ENCODE data around the gene HLA-DOA.
A peak's percentile ranks its signal among the peaks of the same experiment; 100 is the strongest.

The HLA-DOA gene

DNA sequence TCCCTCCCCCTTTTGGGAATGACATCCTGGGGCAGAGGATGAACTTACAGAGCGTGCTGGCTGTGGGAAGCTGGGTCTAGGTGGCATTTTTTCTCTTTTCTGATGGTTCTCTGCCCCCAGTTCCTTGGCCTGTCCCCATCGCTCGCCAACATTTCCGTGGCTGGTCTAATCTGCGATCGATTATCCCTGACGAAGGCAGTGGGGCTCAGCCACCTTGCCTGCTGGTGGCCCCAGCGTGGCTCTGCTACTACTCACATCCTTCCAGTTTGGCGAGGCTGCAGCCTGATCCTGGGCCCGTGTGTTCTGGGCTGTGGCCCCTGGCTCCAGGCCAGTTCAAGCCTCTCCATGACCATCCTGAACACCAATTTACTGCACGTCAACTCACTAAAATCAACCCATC lies 6.4 kb upstream of the HLA-DOA start:
- no peak for DNase-seq

DNA sequence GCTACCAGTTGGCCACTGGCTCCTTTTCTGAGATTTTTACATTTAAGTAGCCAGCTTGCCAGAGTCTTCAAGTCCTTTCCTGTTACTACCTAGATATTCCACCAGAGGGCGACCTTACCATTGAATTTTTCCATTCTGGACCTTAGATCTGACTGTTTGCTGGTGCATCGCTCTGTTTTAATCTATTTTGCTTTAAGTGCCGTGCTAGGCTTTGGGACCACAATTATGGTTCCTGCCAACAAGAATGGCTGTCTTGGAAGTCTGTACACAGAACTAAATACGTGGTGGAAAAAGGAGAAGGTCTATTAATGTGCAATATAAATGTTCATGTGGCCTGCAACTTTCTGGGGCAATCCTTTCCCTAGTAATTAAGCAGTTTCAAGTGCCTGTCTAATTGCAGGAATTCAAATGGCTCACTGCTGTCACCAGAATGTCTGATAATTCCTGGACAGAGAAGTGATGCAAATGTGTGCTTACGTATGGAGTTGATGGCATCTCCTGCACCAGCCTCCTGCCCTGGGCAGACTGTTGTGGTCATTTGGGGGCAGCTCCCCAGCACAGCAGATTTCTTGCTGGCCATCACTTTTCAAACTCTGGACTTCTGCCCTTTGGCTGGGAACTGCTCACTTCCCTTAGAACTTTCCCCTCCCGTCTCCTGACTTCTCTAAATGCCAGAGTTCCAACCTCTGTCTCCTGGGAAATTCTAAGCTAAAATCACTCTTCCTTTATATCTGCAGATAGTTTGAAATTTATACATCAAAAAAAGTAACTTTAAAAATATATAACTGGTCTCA lies 5.6 kb upstream of the HLA-DOA start:
- peak; percentile 47 to 68 for DNase-seq

DNA sequence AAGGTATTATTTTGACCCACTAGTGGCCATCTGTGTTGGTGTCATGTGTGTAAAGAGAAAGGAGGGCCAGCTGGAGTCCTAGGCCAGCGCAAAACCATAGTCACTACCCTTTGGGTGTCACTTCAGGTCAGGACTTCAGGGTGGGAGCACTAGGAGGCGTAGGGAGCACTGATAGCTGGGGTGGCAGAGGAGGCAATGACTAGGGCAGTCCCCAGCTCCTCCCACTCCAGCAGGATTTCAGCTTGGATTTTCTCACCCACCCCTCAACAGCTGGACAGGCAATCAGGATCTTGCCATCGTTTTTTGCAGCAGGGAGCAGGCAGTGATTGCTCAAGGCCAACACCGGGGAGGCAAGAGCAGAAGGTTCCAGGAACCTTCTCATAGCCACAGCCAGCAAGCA lies 4.2 kb upstream of the HLA-DOA start:
- no peak for DNase-seq

DNA sequence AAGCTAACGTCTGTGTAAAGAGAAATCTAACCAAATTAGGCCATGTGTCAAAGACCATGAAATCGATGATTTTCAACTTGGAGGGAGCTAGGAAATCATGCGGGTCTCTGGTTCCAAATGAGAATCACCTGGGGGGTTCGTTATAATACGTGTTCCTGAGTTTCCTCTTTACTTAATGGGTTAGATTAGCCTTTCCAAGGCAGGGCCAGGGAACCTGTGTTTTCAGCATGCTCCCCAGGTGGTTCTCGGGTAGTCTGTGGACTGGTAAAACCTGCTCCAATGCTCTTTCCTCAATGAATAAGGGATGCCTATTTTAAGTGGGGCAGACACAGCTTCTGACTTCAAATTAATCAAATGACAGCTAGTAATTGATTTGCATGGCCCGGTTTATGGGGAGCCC lies 965 bp upstream of the HLA-DOA start:
- DNase-seq: no peak

DNA sequence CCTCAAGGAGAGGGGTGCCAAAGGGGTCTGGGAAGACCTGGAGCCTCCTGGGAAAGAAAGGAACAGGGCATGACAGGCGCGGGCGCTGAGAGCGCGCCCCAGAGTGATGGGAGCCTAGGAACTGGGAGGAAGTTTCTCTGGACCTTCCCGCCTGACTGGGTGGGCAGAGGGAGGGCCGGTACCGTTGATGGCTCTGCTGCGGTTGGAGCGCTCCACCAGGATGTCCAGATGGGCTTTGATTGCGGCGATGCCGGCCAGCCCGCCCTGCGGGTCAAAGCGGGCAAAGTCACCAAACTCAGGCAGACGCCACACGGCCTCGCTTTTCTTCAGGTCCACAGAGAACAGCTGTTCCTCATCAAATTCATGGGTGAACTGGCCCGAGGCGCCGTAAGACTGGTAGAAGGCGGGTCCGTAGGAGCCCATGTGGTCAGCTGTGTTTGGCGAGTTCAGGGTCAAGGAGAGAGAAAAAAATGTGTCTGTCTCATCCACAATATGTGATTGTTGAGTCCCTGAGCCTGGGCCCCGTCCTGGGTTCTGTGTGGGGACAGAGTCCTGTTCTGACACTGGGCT lies 1.5 kb downstream of the HLA-DOA start:
- DNase-seq: no peak

DNA sequence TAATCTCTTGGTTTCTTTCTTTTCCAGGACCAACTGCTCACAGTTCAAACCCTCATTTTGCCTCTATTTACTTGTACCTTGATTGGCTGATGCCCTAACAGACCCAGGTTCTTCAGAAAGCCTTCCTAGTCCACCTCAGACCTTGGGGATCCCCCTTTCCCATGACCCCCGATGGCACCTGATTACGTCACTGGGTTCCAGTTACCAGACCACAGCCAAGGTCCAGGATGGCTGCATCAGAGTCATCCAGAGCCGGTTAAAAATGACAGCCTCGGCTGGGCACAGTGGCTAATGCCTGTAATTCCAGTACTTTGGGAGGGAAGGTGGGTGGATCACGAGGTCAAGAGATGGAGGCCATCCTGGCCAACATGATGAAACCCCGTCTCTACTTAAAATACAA lies 4.5 kb downstream of the HLA-DOA start:
- DNase-seq: no peak

DNA sequence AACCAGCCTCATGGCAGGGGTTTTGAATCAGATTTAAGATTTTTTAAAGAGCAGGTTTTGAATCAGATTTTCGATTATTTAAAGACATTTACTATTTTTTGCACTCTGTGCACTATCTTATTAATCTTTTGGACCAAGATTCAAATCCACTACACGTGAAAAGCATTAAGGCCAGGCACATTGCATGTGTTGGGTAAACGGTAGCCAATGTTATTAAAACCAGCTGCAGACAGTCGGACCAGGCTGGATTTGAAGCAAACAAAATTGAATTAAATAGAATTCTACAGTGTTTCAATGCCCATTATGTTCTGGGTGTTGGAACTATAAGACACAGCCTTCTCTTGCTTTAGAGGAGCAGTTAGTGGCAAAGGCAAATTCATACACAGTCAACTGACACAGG lies 7.7 kb downstream of the HLA-DOA start:
- DNase-seq: no peak

DNA sequence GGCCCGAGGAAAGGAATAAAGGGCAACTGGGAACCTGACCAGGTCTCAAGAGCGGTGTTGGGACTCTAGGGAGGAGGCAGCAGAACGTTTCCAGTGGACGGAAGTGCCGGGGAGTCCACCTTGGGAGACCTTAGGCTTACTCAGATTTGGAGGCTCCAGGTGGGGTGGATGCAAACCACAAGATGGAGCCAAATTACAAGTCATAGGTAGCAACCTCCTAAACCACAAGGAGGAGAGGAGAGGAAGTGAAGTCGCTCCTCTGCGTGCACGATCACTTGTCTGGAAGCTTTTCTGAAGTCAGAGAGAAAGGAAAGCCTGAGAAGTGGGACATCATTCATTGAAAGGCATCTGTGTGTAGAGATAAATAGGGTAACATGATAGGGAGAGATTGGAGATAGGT lies 9.3 kb downstream of the HLA-DOA start:
- no peak for DNase-seq

DNA sequence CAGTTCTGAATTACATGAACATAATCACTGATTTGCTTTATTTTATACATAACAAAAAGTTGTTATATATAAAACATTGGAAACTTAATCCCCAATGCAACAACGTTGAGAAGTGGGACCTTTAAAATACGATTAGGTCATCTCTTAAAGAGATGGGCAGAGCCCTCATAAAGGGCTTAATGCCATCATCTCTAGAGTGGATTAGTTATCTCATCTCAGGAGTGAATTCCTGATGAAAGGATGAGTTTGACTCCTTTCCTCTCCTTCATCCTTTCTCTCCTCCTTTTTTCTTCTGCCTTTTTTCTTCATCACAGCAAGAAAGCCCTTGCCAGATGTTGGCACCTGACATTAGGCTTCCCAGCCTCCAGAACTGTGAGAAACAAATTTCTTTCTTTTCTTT lies 13.9 kb downstream of the HLA-DOA start:
- DNase-seq: no peak

DNA sequence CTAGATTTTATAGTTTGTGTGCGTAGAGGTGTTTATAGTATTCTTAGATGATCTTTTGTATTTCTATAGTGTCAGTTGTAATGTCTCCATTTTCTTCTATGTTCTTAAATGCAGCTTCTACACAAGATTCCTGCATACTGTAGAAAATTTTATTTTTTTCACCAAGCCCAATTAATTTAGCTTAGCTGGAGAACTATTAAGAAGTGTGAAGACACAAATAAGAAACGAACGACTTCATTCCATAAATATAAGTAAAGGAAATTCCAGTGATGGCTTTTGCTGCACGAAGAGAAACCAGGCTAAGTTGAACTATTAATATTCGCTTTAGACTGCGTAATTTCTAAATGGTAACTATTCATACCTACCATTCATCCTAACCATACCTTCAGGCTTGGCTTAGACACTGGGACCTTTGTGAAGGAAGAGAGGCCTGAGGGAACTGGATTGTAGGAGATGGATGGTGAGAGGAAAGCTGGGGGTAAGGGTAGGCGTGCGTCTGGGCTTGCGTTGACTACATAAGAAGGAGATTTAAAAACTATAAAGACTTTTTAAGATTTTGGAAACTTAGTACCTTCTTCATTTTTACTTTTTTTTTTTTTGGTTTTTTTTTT lies 15.9 kb downstream of the HLA-DOA start:
- no peak for DNase-seq

DNA sequence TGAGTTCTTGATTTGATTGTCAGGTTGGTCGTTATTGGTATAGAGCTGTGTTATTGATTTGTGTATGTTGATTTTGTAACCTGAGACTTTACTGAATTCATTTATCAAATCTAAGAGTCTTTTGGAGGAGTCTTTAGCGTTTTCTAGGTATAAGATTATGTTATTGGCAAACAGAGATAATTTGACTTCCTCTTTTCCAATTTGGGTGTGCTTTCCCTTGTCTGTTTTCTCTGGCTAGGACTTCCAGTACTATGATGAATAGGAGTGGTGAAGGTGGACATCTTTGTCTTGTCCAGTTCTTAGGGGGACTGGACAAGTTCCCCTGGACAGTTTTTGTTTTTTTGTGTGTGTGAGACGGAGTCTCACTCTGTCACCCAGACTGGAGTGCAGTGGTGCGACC lies 17.4 kb downstream of the HLA-DOA start:
- no peak for DNase-seq

DNA sequence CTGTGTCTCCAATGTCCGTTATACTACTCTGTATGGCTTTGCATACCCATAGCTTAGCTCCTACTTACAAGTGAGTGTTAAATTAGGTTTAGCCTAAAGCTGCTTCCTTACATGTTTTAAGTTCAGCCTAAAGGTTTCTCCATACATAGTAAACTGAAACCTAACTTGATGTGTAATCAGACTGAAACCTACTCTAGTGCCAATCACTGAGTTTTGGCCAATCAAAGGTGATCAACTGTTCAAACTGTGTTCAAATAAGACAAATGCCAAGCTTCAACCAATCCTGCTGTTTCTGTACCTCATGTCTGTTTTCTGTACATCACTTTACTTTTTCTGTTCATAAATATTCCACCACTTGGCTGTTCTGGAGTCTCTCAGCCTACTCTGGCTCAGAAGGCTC lies 20.0 kb downstream of the HLA-DOA start:
- no peak for DNase-seq

DNA sequence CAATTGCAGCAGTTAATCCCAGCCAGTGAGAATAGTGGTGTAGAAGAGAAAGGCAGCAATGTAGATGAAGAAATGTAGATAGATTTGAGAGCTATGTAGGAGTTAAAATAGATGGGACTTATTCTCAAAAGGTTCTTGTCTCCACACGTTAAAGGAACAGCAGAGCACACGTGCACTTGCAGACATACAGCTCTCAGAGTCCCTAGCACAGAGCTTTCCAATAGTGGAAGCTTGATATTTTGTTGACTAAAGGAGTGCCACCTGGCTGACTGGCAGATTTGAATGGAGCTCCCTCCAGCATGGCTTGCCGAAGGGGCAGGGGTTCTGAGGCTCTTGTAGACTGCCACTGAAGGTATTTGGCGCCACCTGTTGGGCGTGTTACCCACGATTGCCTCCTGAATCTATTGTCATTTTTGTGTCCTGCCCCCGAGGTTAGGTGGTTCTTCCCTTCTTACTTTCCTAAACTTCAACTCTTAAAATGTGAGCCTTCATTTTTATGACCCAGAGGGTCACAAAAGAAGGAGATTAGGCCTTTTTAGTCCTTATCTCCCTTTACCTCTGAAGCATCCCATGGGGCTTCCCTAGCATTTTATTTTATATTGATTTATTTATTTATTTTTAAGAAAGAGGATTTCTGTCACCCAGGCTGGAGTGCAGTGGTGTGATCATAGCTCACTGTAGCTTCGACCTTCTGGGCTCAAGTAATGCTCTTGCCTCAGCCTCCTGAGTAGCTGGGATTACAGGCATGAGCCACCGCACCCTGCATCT lies 24.6 kb downstream of the HLA-DOA start:
- peak; percentile 93 for DNase-seq

DNA sequence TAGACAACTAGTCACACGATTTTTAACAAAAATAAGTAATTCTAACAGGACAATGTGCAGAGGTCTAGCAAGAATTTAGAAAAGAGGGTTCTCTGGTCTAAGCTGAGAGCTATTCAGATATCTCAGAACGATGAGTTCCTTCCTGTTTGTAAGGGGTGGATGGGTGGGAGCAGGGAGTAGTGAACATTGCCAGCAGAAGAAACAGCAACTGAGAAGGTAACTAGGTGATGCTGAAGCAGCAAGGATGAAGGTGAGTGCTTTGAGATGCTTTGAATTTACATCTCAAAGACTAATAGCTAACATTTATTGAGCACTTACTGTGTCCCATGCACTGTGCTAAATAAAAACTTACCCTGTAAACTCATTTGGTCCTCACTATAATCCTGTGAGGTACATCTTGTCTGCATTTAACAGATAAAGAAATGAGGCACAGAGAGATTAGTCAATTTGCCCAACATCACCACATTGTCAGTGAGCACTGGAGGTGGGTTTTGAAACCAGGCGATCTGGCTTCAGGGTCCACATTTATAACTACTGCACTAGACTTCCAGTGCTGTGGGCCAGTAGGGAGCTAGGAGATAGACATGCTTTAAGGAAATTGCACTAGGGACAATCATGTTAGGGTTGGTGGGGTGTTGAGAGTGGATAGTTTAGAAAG lies 25.3 kb downstream of the HLA-DOA start:
- no peak for DNase-seq

DNA sequence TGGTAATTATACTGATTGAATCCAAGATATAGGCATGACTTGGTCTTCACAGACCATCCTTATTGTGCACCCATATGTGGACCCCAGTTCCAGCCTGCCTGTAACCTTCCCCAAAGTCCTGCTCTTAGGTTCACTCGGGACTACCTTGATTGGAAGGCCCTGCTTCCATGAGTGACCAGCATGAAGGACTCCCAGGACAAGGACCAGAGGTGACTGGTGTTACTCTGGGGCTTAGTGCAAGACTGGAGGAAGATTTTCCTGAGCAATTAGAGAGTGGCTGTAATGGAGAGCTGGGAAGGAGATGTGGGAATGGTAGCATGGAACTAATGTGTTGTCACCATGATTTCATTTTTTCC lies 25.9 kb downstream of the HLA-DOA start:
- DNase-seq: no peak

DNA sequence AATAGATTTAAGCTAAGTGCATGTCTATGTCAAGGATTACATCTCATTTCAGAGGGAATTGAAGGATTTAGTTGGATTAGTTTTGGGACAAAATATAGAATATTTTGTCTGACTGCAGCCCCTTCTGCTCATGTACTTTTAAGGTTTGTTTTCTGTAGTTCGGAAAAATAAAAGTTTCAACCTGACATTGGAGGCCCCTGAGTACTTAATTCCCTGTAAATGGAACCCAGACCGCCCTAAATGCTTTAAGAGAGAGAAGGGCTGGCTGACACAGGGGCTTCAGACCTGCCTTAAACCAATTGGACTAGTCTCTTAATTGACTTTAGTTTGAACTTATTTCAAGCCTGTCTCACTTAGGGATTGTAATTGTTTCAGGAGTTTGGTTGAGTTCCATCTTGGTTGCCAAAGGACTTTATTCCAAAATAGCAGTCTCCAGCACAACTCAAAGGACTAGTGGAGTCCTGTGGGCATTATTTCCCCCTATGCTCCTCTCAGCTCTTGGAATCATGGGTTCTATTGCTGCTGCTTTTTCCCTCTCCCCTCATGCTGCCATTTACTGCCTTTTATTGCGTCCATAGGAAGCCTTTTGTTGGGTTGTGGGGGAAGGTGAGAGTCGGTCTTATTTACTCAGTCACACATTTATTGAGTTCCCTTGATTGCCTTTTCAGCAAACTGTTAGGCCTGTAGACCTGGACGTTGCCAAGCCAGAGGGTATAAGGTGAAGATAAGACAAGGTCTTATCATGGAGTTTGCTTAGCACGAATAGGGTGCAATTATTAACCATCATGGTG lies 26.5 kb downstream of the HLA-DOA start:
- DNase-seq: peak in 1 of 2 experiments; percentile 9

DNA sequence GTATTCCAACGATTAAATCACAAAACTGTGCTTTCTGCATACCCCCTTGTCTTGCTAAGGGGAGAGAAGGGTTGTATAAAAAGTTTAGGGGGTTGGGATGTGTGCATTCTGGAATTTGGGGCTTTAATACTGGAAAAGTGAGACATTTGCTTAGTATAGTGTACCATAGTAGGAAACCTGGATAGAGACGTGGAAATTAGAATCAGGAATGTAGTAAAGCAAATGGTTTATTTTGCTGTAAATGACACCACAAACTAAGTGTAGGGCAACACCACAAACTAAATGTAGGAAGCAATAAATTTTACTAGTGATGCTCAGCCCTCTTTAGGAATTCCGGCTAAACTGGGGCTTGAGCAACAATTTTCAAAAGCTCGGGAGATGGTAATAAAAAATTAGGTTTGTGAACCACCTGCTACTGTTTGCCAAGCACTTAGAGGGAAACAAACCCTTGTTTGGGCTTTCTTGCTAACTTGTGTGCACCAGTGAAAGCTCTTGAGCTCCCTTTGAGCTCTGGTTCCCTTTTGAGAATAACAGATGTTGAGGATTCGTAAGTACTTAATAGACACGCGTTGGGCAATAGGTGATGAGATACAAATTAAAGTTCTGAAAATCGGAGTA lies 27.2 kb downstream of the HLA-DOA start:
- DNase-seq: peak in 1 of 2 experiments; percentile 44

DNA sequence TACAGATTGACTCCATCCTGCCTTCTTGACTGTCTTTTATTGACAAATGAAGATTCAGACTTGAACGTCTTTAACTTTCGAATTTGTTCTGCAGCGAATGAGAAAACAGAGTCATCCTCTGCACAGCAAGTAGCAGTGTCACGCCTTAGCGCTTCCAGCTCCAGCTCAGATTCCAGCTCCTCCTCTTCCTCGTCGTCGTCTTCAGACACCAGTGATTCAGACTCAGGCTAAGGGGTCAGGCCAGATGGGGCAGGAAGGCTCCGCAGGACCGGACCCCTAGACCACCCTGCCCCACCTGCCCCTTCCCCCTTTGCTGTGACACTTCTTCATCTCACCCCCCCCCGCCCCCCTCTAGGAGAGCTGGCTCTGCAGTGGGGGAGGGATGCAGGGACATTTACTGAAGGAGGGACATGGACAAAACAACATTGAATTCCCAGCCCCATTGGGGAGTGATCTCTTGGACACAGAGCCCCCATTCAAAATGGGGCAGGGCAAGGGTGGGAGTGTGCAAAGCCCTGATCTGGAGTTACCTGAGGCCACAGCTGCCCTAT lies 28.8 kb downstream of the HLA-DOA start:
- DNase-seq: no peak

DNA sequence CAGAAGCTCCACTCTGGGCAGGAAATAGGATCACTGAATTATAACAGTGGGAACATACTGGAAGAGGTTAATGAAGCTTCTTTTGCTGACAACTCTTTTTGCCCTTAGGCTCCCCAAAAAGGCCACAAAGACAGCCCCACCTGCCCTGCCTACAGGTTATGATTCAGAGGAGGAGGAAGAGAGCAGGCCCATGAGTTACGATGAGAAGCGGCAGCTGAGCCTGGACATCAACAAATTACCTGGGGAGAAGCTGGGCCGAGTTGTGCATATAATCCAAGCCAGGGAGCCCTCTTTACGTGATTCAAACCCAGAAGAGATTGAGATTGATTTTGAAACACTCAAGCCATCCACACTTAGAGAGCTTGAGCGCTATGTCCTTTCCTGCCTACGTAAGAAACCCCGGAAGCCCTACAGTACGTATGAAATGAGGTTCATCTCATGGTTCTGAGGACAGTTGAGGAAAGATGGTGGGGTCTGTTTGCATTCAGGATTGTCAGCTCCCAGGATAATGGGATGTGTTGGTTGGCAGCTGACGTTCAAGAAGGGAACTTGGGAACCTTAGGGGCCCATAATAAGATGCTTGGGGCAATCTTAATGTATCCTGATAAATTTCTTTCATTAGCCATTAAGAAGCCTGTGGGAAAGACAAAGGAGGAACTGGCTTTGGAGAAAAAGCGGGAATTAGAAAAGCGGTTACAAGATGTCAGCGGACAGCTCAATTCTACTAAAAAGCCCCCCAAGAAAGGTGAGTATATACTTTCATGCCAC lies 29.5 kb downstream of the HLA-DOA start:
- no peak for DNase-seq

DNA sequence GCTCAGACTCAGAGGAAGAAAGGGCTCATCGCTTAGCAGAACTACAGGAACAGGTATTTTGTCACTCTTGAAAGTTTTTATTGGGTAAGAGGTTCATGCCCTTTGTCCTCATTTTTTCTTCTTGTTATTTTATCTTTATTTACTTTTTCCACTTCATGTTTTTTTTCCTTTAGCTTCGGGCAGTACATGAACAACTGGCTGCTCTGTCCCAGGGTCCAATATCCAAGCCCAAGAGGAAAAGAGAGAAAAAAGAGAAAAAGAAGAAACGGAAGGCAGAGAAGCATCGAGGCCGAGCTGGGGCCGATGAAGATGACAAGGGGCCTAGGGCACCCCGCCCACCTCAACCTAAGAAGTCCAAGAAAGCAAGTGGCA lies 31.5 kb downstream of the HLA-DOA start:
- no peak for DNase-seq
